C1 segment of cervical spinal cord (tissue), 14 donors: ENCODE results near the gene UNC13A.
"Not testable (repeated sequence)": the region's sequence is repeated elsewhere in the genome, so short reads cannot be mapped to it uniquely, and the experiment has no call there.

Experiments used
- DNase-seq, 14 donors: peaks; one replicate each; lab custom pipeline; 2025; lab: John Stamatoyannopoulos, UW

The UNC13A gene

DNA sequence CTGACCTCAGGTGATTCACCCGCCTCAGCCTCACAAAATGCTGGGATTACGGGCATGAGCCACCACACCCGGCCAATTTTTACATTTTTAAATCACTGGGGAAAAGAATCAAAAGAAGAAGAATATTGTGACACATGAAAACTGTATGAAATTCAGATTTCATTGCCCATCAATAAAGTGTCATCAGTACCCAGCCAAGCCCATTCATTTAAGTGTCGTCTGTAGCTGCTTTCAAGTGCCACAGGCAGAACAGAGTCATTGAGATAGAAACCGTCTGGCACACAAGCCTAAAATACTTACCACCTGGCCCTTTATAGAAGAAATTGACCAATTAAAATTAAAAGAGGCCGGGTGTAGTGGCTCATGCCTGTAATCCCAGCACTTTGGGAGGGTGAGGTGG is 117.4 kb downstream of the UNC13A start:
- no peak for DNase-seq

DNA sequence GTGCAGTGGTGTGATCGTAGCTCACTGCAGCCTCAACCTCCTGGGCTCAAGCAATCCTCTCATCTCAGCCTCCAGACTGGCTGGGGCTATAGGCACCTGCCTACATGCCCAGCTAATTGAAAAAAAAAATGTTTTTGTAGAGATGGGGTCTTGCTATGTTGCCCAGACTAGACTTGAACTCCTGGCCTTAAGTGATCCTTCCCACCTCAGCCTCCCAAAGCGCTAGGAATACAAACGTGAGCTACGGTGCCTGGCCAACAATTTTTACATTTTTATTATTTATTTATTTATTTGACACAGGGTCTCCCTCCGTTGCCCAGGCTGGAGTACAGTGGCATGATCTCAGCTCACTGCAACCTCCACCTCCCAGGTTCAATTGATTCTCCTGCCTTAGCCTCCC is 117.9 kb downstream of the UNC13A start:
- DNase-seq: not testable (repeated sequence)

DNA sequence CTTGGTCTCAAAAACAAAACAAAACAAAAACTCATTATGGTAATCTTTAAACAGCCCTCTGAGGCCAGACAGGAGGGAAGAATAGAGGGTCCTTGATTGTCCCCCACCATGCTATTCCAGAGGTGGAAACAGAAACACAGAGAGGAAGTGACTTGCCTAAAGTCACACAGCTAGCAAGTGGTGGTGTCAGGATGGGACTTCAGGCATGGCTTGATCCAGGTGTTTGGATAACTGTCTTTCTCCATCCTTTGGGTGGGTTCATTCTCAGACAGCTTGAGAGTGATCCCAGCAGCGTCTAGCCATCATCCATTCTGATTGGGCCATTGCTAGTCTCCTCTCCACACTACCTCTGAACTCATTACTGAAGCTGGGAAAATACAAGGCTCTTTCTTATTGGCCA is 120.2 kb downstream of the UNC13A start:
- no peak for DNase-seq

DNA sequence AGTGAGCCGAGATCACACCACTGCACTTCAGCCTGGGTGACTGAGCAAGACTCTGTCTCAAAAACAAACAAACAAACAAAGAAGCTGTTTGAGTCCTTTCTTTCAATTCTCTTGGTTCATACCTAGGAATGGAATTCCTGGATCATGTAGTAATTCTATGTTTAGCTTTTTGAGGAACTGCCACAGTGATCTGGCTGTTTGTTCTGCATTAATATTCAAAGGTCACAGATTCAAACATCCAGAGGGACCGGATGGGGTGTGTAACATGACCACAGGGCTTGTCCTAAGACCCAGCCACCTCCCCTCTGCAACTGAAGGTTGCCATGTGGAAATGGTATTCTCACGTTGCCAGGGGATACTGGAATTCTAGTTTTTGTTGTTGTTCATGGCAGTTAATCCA is 122.5 kb downstream of the UNC13A start:
- no peak for DNase-seq

- DNase-seq: no peak
Observed at GRCh38 chr19:17564781-17565180, 123.4 kb downstream of the UNC13A start.

DNA sequence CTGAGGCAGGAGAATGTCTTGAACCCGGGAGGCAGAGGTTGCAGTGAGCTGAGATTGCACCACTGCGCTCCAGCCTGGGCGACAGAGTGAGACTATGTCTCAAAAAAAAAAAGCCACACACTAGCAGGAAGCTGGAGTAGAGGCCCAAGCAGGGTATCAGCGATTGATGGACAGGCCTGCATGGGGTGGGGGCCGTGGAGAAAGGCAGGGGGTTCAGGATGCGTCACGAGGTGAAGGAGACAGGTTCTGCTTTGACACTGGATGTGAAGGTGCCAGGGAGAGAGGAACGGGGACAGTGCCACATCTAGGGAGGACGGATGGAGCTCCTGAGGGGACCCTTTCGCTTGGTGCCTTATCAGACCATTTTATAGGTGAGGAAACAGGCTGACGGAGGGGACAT is 125.6 kb downstream of the UNC13A start:
- DNase-seq: no peak

DNA sequence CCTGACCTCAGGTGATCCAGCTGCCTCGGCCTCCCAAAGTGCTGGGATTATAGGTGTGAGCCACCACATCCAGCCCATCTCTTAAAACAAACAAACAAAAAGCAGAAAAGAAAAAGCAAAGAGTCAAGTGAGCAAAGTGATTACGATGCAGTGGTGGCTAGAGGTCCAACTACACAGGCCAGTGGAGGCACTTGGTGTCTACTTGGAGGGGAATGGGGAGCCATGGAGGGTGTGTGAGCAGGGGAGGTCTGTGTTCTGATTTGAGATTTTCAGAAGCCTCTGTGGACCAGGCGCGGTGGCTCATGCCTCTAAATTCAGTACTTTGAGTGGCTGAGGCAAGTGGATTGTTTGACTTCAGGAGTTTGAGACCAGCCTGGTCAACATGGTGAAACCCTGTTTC is 126.1 kb downstream of the UNC13A start:
- no peak for DNase-seq

DNA sequence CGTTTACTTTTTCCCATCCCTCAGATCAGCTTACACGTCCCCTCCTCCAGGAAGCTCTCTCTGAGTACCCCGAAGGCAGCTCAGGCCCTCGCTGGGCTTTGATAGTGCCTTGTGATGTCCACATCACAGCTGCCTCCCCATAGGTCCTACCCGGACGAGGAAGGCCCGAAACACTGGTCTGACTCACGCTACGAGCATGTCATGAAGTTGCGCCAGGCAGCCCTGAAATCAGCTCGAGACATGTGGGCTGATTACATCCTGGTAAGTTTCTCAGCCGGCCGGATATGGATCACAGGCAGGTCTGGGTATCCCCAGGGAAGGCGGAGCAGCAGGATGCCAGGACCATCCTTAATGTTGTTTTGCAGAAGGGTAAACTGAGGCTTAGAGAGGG is 128.0 kb downstream of the UNC13A start:
- DNase-seq: peak in 2 of 14 donors; percentile 11 to 23

- peak in 1 of 14 donors; percentile 1 for DNase-seq
Observed at GRCh38 chr19:17557466-17557865, 130.7 kb downstream of the UNC13A start.

- no peak for DNase-seq
Observed at GRCh38 chr19:17556995-17557394, 131.2 kb downstream of the UNC13A start.

DNA sequence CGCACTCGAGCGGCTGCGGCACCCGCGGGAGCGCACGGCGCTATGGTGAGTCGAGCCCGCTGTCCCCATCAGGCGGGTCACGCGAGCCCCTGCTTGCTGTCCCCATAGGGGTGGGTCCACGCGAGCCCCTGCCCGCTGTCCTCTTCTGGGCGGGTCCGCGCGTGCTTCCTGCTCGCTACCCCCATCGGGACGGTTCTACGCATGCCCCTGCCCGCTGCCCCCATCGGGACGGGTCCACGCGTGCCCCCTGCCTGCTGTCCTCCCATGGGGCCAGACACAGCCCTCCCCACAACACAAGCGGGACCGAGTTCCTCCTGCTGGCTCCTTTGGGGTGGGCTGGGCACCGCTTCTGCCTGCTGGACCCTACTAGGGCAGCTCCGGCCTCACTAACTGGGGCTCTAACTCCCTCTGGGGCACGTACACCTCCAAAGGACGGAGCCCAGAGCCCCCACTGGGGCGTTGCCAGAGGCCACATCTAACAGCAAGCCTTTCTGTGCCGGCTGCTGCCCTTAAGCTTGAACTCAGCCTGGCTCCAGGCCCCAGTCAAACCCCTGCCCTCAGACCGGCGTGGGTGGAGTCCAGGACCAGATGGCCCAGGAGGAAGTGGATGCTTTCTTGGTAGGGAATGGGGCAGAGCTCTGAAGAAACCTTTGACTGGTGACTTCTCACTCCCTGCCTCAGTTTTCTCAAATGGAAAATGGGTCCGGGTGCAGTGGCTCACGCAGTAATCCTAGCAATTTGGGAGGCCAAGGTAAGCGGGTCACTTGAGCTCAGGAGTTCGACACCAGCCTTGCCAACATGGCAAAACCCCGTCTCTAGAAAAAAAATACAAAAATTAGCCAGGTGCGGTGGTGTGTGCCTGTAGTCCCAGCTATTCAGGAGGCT is 132.0 kb downstream of the UNC13A start:
- DNase-seq: peak in 12 of 14 donors; percentile 13 to 80 (median 54)

DNA sequence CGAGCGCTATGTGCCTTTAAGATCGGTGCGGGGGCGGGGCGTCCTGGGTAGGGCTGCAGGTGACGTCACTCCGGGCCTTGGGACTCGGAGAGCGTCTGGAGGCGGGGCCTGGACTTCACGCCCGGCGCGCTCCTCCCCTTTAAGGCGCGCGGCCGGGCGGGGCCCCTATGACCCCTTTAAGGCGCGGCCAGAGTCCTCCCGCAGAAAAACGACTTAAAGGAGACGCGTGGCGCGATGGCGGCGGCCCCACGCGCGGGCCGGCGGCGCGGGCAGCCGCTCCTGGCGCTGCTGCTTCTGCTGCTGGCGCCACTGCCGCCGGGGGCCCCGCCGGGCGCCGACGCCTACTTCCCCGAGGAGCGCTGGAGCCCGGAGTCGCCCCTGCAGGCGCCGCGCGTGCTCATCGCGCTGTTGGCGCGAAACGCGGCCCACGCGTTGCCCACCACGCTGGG is 132.7 kb downstream of the UNC13A start, which contains the start of gene COLGALT1:
Gene COLGALT1 (plus strand): TSS at position 170 of the 449 bp plus-strand sequence. CDS start 65 bp downstream, at position 235.
- peak in 13 of 14 donors; percentile 67 to 93 (median 88) for DNase-seq

GRCh38 chr19:17554968-17555479 is 133.1 kb downstream of the UNC13A start:
- no peak for DNase-seq

GRCh38 chr19:17553256-17553655 is 134.9 kb downstream of the UNC13A start:
- DNase-seq: peak in 9 of 14 donors; percentile 7 to 63 (median 30)

DNA sequence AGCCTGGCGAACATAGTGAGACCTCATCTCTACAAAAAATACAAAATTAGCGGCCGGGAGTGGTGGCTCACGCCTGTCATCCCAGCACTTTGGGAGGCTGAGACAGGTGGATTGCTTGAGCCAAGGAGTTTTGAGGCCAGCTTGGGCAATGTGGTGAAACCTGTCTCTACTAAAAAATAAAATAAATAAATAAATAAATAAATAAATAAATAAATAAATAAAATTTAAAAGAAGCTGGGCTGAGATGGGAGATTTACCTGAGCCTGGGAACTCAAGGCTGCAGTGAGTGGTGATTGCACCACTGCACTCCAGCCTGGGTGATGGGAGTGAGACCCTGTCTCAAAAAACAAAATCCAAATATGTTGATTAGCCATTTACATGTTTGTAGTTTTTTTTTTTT is 135.4 kb downstream of the UNC13A start:
- DNase-seq: not testable (repeated sequence)
